Endothelial cell (in vitro differentiated cells): ENCODE data around the gene LCMT1. TPM values are rescaled to one million over a fixed set of nuclear protein-coding genes. Genes with fewer than 3 reads are reported as not detected.

ENCODE experiments used
- DNase-seq: peaks from one replicate; pipeline ENCODE4 v3.0.0; 2021; ENCODE audit warnings: low spot score
- H3K27ac Mint-ChIP-seq: one replicate; pipeline ENCODE4 v1.8.0; 2021; ENCODE audit warnings: mixed read lengths, inconsistent platforms; ENCODE audit not compliant: unreplicated experiment
- H3K27me3 Mint-ChIP-seq: one replicate; pipeline ENCODE4 v1.8.0; 2021; ENCODE audit warnings: mild to moderate bottlenecking, moderate library complexity, mixed read lengths, inconsistent platforms; ENCODE audit not compliant: unreplicated experiment
- H3K36me3 Mint-ChIP-seq: one replicate; pipeline ENCODE4 v1.8.0; 2021; ENCODE audit warnings: mild to moderate bottlenecking, low read depth, mixed read lengths, inconsistent platforms; ENCODE audit not compliant: unreplicated experiment
- H3K4me1 Mint-ChIP-seq: one replicate; pipeline ENCODE4 v1.8.0; 2021; ENCODE audit warnings: mild to moderate bottlenecking, mixed read lengths, inconsistent platforms; ENCODE audit not compliant: unreplicated experiment
- H3K4me3 Mint-ChIP-seq: one replicate; pipeline ENCODE4 v1.8.0; 2021; ENCODE audit warnings: mild to moderate bottlenecking, mixed read lengths, inconsistent platforms; ENCODE audit not compliant: unreplicated experiment
- H3K9me3 Mint-ChIP-seq: one replicate; pipeline ENCODE4 v1.8.0; 2021; ENCODE audit warnings: mixed read lengths, inconsistent platforms; ENCODE audit not compliant: unreplicated experiment
- total RNA-seq: library from RNA; stranded (reverse); fragmentation: NEBNext Ultra II Directional; extraction: Animal tissue kit (Norgen Biotek cat#: 25700); gene quantifications from one replicate; pipeline ENCODE4 v1.2.1, GENCODE V29; 2021; ENCODE audit not compliant: unreplicated experiment
- TF ChIP-seq, protein P1 (sequence below): fragments of 200-600 bp; sonication (generic); IDR thresholded peaks from one replicate; pipeline ENCODE4 v1.5.0; 2021; ENCODE audit warnings: antibody characterized with exemption; ENCODE audit not compliant: unreplicated experiment

Gene LCMT1
- total RNA-seq, 1 donor from 2014 or later, result 59.3 TPM

DNA sequence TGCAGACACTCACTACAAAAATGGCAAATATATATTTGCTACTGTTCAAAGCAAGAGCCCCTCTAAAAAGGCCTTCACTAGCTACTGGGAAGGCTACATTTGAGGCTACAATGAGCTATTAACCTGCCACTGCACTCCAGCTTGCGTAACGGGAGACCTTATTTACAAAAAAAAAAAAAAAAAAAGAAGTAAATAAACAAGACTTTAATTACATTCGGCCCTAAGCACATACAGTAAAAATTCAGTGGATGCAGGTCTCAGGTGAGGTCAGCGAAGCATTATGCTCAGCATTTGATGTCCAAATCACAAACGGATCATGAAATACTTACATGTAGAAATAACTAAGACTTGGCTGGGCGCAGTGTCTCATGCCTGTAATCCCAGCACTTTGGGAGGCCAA is 26.7 kb upstream of the LCMT1 start:
- H3K4me1 Mint-ChIP-seq, result no peaks in the 10 kb centered on the region
- TF ChIP-seq, protein P1, sequence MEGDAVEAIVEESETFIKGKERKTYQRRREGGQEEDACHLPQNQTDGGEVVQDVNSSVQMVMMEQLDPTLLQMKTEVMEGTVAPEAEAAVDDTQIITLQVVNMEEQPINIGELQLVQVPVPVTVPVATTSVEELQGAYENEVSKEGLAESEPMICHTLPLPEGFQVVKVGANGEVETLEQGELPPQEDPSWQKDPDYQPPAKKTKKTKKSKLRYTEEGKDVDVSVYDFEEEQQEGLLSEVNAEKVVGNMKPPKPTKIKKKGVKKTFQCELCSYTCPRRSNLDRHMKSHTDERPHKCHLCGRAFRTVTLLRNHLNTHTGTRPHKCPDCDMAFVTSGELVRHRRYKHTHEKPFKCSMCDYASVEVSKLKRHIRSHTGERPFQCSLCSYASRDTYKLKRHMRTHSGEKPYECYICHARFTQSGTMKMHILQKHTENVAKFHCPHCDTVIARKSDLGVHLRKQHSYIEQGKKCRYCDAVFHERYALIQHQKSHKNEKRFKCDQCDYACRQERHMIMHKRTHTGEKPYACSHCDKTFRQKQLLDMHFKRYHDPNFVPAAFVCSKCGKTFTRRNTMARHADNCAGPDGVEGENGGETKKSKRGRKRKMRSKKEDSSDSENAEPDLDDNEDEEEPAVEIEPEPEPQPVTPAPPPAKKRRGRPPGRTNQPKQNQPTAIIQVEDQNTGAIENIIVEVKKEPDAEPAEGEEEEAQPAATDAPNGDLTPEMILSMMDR, result no peak
- no peaks in the 10 kb centered on the region for H3K36me3 Mint-ChIP-seq
- peaks cover 4% of the 10 kb centered on the region for H3K27me3 Mint-ChIP-seq
- H3K27ac Mint-ChIP-seq, result no peak overlapping the region
- no peak for DNase-seq
- H3K4me3 Mint-ChIP-seq, result no peak overlapping the region
- no peaks in the 10 kb centered on the region for H3K9me3 Mint-ChIP-seq

DNA sequence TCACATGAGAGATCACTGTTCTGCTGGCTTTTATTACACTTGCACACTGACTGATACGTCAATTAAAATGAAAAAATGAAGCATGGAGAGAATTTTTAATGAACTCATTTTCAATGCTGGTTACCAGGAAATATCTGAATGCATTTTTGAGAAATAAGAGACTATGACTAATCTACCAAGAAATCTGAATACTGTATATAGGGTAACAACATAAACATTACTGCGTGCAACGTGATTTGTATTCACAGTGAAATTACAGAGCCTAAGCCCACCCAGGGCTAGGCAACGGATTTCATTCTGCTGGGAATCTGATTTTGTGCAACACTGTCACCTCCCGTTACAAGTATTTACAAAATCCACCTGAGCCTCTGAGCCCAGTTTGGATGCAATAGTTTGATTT is 23.8 kb upstream of the LCMT1 start:
- no peaks in the 10 kb centered on the region for H3K9me3 Mint-ChIP-seq
- H3K27ac Mint-ChIP-seq, result no peak overlapping the region
- TF ChIP-seq, protein P1, result no peak

DNA sequence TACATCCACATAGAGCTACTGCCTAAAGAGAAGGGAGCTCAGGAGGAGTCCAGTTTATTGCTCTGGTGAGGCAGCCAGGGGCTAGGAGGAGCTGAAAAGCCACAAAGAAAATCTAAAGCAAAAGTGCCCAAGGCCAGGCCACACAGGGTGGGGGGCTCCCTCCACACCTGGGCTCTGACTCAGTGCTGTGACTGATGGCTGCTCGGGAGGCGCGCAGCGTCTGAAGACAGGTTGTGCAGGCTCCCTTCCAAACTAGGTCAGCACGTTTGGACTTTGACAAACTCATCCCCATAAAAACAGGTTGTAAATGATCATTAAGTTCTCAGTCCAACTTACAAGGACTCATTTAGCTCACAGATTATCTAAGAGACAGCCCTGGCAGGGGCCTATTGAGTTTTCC is 22.2 kb upstream of the LCMT1 start:
- H3K27me3 Mint-ChIP-seq, result peaks cover 7% of the 10 kb centered on the region
- H3K36me3 Mint-ChIP-seq, result no peaks in the 10 kb centered on the region
- DNase-seq, result no peak
- TF ChIP-seq, protein P1, result no peak
- no peak overlapping the region for H3K27ac Mint-ChIP-seq
- H3K9me3 Mint-ChIP-seq, result no peaks in the 10 kb centered on the region
- no peaks in the 10 kb centered on the region for H3K4me1 Mint-ChIP-seq
- no peak overlapping the region for H3K4me3 Mint-ChIP-seq

More for the DNA sequence above, 23.8 kb upstream of the LCMT1 start:
- H3K4me1 Mint-ChIP-seq, result no peaks in the 10 kb centered on the region
- no peak overlapping the region for H3K4me3 Mint-ChIP-seq
- DNase-seq, result no peak
- no peaks in the 10 kb centered on the region for H3K36me3 Mint-ChIP-seq
- peaks cover 7% of the 10 kb centered on the region for H3K27me3 Mint-ChIP-seq

DNA sequence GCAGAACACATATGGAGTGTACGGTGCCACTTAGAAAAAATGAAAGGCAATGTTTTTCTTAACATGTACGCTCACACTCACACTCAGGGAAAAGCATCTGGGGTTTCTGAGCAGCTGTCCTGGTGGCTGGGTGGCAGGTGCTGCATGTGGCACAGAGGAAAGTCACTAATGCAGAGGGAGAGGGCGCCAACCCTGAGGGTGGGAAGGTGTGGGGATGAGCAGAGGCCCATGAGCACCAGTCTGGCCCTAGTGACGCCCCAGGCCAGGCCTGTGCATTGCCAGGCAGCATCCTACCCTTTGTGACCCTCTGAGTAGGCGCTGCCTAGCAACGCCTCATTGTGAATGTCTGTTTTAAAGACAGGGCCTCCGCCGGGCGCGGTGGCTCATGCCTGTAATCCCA is 19.1 kb upstream of the LCMT1 start:
- H3K36me3 Mint-ChIP-seq, result no peaks in the 10 kb centered on the region
- peaks cover 12% of the 10 kb centered on the region for H3K4me1 Mint-ChIP-seq
- H3K9me3 Mint-ChIP-seq, result no peaks in the 10 kb centered on the region
- TF ChIP-seq, protein P1, result no peak
- no peak overlapping the region for H3K4me3 Mint-ChIP-seq
- DNase-seq, result no peak
- peaks cover 4% of the 10 kb centered on the region for H3K27me3 Mint-ChIP-seq
- H3K27ac Mint-ChIP-seq, result no peak overlapping the region

DNA sequence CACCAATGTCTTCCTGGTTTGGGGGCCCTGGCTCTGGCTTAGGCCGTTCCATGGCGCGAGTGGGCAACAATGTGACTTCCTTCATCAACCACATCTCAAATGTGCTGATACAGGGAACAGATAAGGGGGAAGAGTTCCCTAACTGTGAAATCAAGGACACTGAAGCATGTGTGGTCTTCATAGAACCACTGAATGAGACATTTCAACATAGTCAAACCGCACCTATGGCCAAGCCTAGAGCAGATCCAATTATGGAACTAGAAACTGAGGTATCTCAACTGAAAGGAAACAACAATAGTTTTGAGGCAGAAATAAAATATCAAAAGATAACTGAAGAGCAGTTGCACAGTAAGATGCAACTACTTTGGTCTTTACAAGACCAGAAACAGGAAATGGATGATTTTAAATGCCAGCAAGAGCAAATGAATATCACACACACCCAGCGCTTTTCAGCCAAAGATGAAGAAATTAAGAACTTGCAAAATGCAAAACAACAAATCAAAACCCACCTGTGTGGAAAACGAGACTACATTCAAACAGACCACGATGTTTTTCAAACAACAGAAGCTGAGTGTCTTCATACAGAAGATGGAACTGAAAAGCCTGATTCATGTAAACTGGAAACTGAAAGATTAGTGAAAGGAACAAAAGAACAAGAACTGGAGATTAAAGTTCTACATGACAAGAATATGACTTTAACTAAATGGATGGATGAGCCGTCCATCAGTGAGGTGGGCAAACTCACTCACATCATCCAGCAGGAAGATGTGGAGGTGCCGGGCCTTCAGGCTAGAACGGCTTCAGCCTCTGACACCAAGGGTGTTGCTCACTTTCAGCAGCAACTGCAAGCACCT is 18.1 kb upstream of the LCMT1 start:
- Mint-ChIP-seq H3K27me3 (peaks cover 4% of the 10 kb centered on the region), H3K36me3 (no peaks in the 10 kb centered on the region), H3K4me3 (no peak overlapping the region), H3K27ac (no peak overlapping the region), H3K4me1 (peaks cover 12% of the 10 kb centered on the region), H3K9me3 (no peaks in the 10 kb centered on the region)
- no peak for DNase-seq
- TF ChIP-seq, protein P1, result no peak
